NCI-H128 (cell line): ENCODE results near the gene CFAP43.
"Not testable (repeated sequence)": the region's sequence is repeated elsewhere in the genome, so short reads cannot be mapped to it uniquely, and the experiment has no call there.

Experiments
- DNase-seq: peaks from one replicate; lab custom pipeline; 2025; ENCODE audit not compliant: unreplicated experiment; lab: John Stamatoyannopoulos, UW

The CFAP43 gene

DNA sequence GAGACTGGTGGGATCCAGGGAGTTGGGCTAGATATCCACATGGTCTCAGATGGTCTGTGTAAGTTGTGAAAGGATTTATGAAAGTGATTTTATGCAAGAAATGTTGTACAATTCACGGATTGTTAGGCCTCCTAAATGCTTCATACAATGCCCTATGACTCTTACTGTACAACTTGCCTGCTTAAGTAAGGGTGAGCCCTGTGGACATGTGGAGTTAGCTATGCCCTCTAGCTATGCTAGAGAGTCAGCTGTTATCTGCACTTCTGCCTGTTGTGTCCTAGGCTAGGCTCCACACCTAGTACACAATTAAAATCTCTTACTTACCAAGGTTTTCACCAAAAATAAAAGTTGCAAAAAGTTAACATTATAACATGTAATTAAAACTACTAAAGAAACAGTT is 1.7 kb upstream of the CFAP43 start:
- DNase-seq, result no peak

GRCh38 chr10:104232613-104233102 is 494 bp upstream of the CFAP43 start:
- no peak for DNase-seq

DNA sequence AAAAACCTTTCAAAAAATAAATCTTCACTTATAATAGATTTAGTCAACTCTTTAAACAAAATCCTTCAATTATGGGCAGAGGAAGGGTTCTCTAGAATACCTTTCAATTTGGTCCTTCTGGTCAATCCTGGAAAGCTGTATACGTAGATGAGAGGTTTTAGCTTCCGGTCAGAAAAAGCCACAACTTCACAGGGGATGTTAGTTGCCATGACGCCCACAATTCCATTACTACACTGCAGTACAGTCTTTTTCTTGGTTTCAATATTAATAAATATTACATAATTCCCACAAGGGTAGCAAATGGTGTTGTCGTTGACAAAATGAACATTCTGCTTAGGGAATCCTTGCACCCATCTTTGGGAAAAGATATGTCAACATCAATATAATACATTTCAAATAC is 1.7 kb downstream of the CFAP43 start:
- DNase-seq, result no peak

GRCh38 chr10:104223304-104223703 is 8.9 kb downstream of the CFAP43 start:
- no peak for DNase-seq

DNA sequence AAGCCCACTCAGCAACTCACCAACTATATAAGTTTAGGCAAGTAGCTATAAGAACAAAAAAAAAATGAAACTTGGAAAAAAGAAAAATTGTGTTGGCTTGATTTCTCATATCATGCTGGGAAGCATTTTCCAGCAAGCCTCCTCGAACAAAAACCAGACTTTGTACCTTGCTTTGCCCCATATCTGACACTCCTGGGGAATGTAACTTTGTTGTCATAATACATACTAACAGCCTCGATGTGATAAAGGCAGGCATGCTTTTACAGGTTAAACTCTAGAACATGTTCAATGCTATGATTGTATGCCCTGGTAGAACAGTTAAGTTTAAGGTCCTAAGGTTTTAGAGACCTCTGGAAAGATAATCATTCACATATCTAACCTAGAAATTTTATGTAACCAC is 11.6 kb downstream of the CFAP43 start:
- DNase-seq, result no peak

- DNase-seq, result no peak
These were observed 13.4 kb downstream of the CFAP43 start for GRCh38 chr10:104218751-104219150.

DNA sequence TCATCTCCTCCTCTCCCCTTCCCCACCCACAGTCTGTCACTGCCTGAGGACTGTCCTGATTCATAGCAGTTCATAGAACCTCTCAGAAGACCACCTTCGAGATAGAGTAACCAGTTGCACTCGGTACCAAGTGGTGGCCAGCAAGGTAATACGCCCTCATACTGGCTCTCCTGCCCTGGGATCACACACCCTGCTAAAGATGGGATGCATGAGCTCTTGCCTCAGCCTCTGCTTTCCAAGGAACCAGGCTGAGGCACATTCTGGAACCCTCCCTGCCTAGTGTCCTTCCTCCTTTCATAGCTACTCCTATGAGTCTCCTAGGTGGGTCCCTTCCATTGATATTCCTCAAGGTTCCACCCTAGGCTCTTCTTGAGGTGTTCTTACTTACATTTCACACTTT is 15.5 kb downstream of the CFAP43 start:
- DNase-seq, result no peak

DNA sequence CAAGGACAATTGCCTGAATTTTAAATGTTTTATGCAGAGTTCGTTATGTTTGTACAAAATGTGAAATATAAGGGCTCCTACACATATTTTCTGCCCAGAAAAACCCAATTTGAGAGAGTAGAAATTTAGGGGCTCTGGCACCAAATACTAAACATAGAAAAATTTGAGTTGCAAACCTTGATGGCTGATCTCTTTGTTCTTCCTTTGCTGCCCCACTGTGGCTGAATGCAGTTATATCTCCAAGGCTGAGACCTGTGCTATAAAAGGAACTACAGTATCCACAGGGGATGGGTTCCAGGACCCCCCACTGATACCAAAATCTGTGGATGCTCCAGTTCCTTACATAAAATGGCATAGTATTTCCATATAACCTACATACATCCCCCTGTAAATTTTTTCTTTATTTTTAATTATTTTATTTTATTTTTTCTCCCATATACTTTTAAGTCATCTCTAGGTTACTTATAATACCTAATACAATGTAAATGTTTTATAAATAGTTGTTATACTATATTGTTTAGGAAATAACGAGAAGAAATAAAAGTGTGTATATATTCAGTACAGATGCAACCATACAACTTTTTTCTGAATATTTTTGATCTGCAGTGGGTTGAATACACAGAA is 22.5 kb downstream of the CFAP43 start:
- DNase-seq, result no peak

DNA sequence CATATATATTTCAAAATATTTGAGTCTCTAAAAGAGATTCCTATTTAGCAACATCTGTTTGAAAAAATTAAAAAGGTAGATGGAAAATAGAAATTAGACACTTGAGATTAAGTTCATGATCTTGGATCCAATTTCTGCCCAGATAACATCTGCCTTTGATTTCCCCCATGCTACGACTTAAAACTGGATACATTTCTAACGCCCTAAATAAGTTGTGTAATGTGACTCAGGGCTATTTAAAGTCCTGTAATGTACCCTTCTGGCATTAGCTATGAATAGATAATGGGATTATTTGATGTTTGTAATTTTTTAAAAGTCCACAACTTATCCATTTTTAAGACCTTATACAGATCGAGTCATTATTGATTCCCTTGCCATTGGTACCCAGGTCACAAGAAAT is 23.4 kb downstream of the CFAP43 start:
- DNase-seq, result no peak

GRCh38 chr10:104202231-104202630 is 29.9 kb downstream of the CFAP43 start:
- DNase-seq, result no peak

DNA sequence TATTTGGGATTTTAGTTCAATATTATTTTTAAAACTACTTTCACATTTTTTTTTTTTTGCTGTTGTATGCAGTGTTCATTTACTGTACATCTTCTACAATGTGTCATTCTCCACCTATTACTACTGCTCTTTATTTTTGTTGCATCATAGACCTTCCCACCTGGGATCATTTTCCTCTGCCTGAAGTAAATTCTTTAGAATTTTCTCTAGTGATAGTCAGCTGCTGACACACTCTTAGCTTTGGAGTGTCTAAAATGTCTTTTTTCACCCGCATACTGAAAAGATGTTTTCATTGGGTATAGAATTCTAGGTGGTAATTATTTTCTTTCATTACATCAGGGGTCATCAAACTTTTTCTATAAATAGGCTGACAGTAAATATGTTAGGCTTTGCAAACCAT is 30.5 kb downstream of the CFAP43 start:
- no peak for DNase-seq

- DNase-seq, result no peak
These were observed 32.6 kb downstream of the CFAP43 start for GRCh38 chr10:104199567-104199966.

GRCh38 chr10:104197364-104197763 is 34.8 kb downstream of the CFAP43 start:
- DNase-seq, result no peak

GRCh38 chr10:104195706-104196105 is 36.5 kb downstream of the CFAP43 start:
- no peak for DNase-seq

GRCh38 chr10:104193787-104194186 is 38.4 kb downstream of the CFAP43 start:
- no peak for DNase-seq

DNA sequence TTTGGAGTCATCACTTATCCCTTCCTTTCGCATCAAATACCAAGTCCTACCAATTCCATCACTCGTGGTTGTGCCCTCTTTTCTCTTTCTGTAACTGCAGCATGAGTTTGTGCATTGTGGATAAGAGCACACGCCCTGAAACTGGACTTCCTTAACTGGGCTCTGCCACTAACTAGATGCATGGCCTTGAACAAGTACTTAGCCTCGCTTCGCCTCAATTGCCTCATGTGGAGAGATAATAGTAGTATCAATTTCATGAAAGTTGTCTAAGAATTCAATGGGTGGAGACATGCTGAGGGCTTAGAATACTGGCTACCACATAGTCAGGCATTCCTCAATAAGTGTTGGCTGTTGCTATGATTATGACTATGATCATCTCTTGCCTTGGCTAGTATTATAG is 41.5 kb downstream of the CFAP43 start:
- no peak for DNase-seq

DNA sequence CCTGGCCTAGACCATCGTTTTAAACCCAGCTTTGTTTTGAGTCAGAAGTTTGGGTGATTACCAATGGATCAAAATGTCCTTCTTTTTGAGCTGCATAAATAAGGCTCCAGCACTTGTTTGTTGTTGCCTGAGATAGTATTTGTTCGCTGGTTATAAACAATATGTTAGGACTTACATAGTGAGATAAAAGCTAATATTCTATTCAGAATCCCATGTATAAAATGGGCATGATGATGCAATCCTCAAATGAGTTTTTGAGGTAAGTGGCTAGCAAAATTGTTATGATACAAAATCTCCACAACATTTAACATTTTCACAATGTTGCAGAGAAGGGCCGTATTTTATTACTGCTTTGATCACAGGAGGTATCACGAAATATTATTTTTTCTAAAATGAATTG is 48.5 kb downstream of the CFAP43 start:
- DNase-seq, result no peak

DNA sequence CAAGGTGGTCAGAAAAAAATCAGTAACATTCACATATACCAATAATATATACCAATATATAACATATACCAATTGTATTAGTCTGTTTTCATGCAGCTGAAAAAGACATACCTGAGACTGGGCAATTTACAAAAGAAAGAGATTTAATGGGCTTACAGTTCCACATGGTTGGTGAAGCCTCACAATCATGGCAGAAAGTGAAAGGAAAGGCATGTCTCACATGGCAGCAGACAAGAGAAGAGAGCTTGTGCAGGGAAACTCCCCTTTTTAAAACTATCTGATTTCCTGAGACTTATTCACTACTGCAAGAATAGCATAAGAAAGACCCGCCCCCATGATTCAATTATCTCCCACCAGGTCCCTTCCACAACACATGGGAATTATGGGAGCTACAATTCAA is 58.0 kb downstream of the CFAP43 start:
- DNase-seq, result not testable (repeated sequence)

- DNase-seq, result no peak
These were observed 61.4 kb downstream of the CFAP43 start for GRCh38 chr10:104170610-104171254.

- no peak for DNase-seq
These were observed 76.6 kb downstream of the CFAP43 start for GRCh38 chr10:104155591-104155990.

GRCh38 chr10:104151737-104152136 is 80.4 kb downstream of the CFAP43 start:
- DNase-seq, result no peak

- DNase-seq, result no peak
These were observed 82.0 kb downstream of the CFAP43 start for GRCh38 chr10:104150139-104150538.

GRCh38 chr10:104146882-104147281 is 85.3 kb downstream of the CFAP43 start:
- DNase-seq, result no peak
